H9 (cell line): Measurements from ENCODE around the gene HIPK2. TPM values are rescaled to one million over a fixed set of nuclear protein-coding genes. Genes with fewer than 3 reads are reported as not detected.
A peak's percentile ranks its signal among the peaks of the same experiment; 100 is the strongest.

Experiments
- DNase-seq: peaks from one replicate; pipeline ENCODE4 v3.0.0-alpha.2; 2017
- H2AFZ ChIP-seq: one replicate; pipeline ENCODE4 v1.6.1; 2013; ENCODE audit warnings: mild to moderate bottlenecking, low read length, control low read depth, moderate library complexity
- H2AK5ac ChIP-seq: 2 replicates; pipeline ENCODE4 v1.6.1; 2013; ENCODE audit warnings: low read length, control low read depth, mixed read lengths; ENCODE audit not compliant: insufficient read length
- H2BK120ac ChIP-seq: one replicate; pipeline ENCODE4 v1.6.1; 2013; ENCODE audit warnings: low read depth, mild to moderate bottlenecking, low read length, control low read depth, inconsistent platforms; ENCODE audit not compliant: poor library complexity, severe bottlenecking
- H2BK12ac ChIP-seq: 2 replicates; pipeline ENCODE4 v1.6.1; 2013; ENCODE audit warnings: low read length, control low read depth, mixed read lengths, low read depth; ENCODE audit not compliant: insufficient read length
- H2BK15ac ChIP-seq: 2 replicates; pipeline ENCODE4 v1.6.1; 2013; ENCODE audit warnings: low read depth, low read length, control low read depth
- H2BK20ac ChIP-seq: one replicate; pipeline ENCODE4 v1.6.1; 2013; ENCODE audit warnings: low read depth, mild to moderate bottlenecking, low read length, control low read depth, inconsistent platforms; ENCODE audit not compliant: poor library complexity, severe bottlenecking
- H2BK5ac ChIP-seq: 2 replicates; pipeline ENCODE4 v1.6.1; 2013; ENCODE audit warnings: low read length, control low read depth, mixed read lengths; ENCODE audit not compliant: insufficient read length
- H3K14ac ChIP-seq: 2 replicates; pipeline ENCODE4 v1.6.1; 2013; ENCODE audit warnings: low read length, control low read depth; ENCODE audit not compliant: insufficient read depth
- H3K18ac ChIP-seq: 2 replicates; pipeline ENCODE4 v1.6.1; 2013; ENCODE audit warnings: low read depth, mild to moderate bottlenecking, mixed read lengths, low read length, control low read depth; ENCODE audit not compliant: insufficient read length
- H3K23ac ChIP-seq: 2 replicates; pipeline ENCODE4 v1.6.1; 2013; ENCODE audit warnings: low read length, control low read depth, mixed read lengths, low read depth; ENCODE audit not compliant: insufficient read length
- H3K23me2 ChIP-seq: 2 replicates; pipeline ENCODE4 v1.6.1; 2013; ENCODE audit warnings: low read depth, mild to moderate bottlenecking, mixed read lengths, low read length, control low read depth; ENCODE audit not compliant: insufficient read length, poor library complexity, severe bottlenecking
- H3K27ac ChIP-seq: 2 replicates; pipeline ENCODE4 v1.5.1; 2013; ENCODE audit warnings: low read length, control low read depth, mixed read lengths, low read depth; ENCODE audit not compliant: insufficient read length
- H3K27me3 ChIP-seq: 2 replicates; pipeline ENCODE4 v1.6.1; 2013; ENCODE audit warnings: low read length, control low read depth, inconsistent platforms; ENCODE audit not compliant: insufficient read depth
- H3K4ac ChIP-seq: 2 replicates; pipeline ENCODE4 v1.6.1; 2013; ENCODE audit warnings: low read depth, mild to moderate bottlenecking, control low read depth, inconsistent platforms, low read length, moderate library complexity
- H3K4me1 ChIP-seq: 2 replicates; pipeline ENCODE4 v1.6.1; 2013; ENCODE audit warnings: low read length, control low read depth, inconsistent platforms; ENCODE audit not compliant: insufficient read depth
- H3K4me2 ChIP-seq: 2 replicates; pipeline ENCODE4 v1.6.1; 2013; ENCODE audit warnings: low read length, control low read depth, mixed read lengths; ENCODE audit not compliant: insufficient read length, insufficient read depth
- H3K56ac ChIP-seq: 2 replicates; pipeline ENCODE4 v1.6.1; 2013; ENCODE audit warnings: low read depth, mild to moderate bottlenecking, mixed read lengths, low read length, control low read depth; ENCODE audit not compliant: insufficient read length
- H3K79me1 ChIP-seq: 2 replicates; pipeline ENCODE4 v1.6.1; 2013; ENCODE audit warnings: low read depth, mild to moderate bottlenecking, moderate library complexity, low read length, control low read depth, inconsistent platforms; ENCODE audit not compliant: insufficient read depth, poor library complexity, severe bottlenecking
- H3K79me2 ChIP-seq: 2 replicates; pipeline ENCODE4 v1.6.1; 2013; ENCODE audit warnings: low read length, control low read depth, inconsistent platforms; ENCODE audit not compliant: insufficient read depth
- H3K9ac ChIP-seq: 2 replicates; pipeline ENCODE4 v1.6.1; 2013; ENCODE audit warnings: low read length, control low read depth, mixed read lengths; ENCODE audit not compliant: insufficient read length; ENCODE audit errors: extremely low read depth
- H3K9me3 ChIP-seq: one replicate; pipeline ENCODE4 v1.6.1; 2013; ENCODE audit warnings: low read depth, low read length, inconsistent platforms; ENCODE audit not compliant: control insufficient read depth
- H3T11ph ChIP-seq: one replicate; pipeline ENCODE4 v1.6.1; 2013; ENCODE audit warnings: mild to moderate bottlenecking, low read length, control low read depth, inconsistent platforms
- H4K20me1 ChIP-seq: one replicate; pipeline ENCODE4 v1.6.1; 2013; ENCODE audit not compliant: control insufficient read depth, insufficient read length, insufficient read depth
- H4K5ac ChIP-seq: 2 replicates; pipeline ENCODE4 v1.6.1; 2013; ENCODE audit warnings: low read depth, mild to moderate bottlenecking, mixed read lengths, low read length, control low read depth; ENCODE audit not compliant: insufficient read length
- H4K8ac ChIP-seq: replicated peaks from 2 replicates; pipeline ENCODE4 v1.6.1; 2013; ENCODE audit warnings: low read length, control low read depth, mixed read lengths, low read depth; ENCODE audit not compliant: insufficient read length
- H4K91ac ChIP-seq: 2 replicates; pipeline ENCODE4 v1.6.1; 2013; ENCODE audit warnings: low read depth, mild to moderate bottlenecking, moderate library complexity, mixed read lengths, low read length, control low read depth; ENCODE audit not compliant: insufficient read length
- H3K27ac Mint-ChIP-seq, 3 experiments: 2 replicates in 2 of 3; 3 replicates in 1 of 3; pipeline ENCODE4 v1.8.0; 2020 to 2021; ENCODE audit warnings: mixed read lengths in 3 of 3, mild to moderate bottlenecking in 1 of 3, moderate library complexity in 1 of 3
- H3K27me3 Mint-ChIP-seq: 2 replicates; pipeline ENCODE4 v1.8.0; 2021; ENCODE audit warnings: low read depth, mild to moderate bottlenecking, moderate library complexity, mixed read lengths
- H3K36me3 Mint-ChIP-seq, 3 experiments: 2 replicates in 2 of 3; 3 replicates in 1 of 3; pipeline ENCODE4 v1.8.0; 2020 to 2021; ENCODE audit warnings: low read depth in 3 of 3, mixed read lengths in 3 of 3; ENCODE audit not compliant: insufficient read depth in 1 of 3
- H3K4me1 Mint-ChIP-seq, 2 experiments: 2 replicates each; pipeline ENCODE4 v1.8.0; 2020; ENCODE audit warnings: mixed read lengths in 2 of 2
- H3K4me3 Mint-ChIP-seq, 2 experiments: 2 replicates in 1 of 2; 3 replicates in 1 of 2; pipeline ENCODE4 v1.8.0; 2020 to 2021; ENCODE audit warnings: mild to moderate bottlenecking in 2 of 2, mixed read lengths in 2 of 2, moderate library complexity in 1 of 2
- H3K9me3 Mint-ChIP-seq, 2 experiments: 2 replicates in 1 of 2; 3 replicates in 1 of 2; pipeline ENCODE4 v1.8.0; 2020; ENCODE audit warnings: mild to moderate bottlenecking in 2 of 2, mixed read lengths in 2 of 2, moderate library complexity in 1 of 2
- CTCF ChIP-seq: fragments of 200-600 bp; sonication (generic); conservative IDR thresholded peaks from 3 replicates; pipeline ENCODE4 v1.8.0; 2021; ENCODE audit warnings: antibody characterized with exemption, mild to moderate bottlenecking
- WGBS: extraction: QIAGEN DNeasy Blood & Tissue Kit; methylation state at CpG from one replicate; pipeline ENCODE4 v1.1.7; 2013; ENCODE audit warnings: missing lambda C conversion rate, low lambda C conversion rate, mixed read lengths; ENCODE audit not compliant: insufficient read length; ENCODE audit errors: extremely low coverage; 5-methylcytosine and 5-hydroxymethylcytosine counted together
- total RNA-seq: library from RNA; stranded (reverse); gene quantifications from 2 replicates; pipeline ENCODE4 v1.2.1, GENCODE V29; 2021

The HIPK2 gene
- total RNA-seq, 1 experiment from 2014 or later, result 21.9 TPM

GRCh38 chr7:139523199-139523941, 254.4 kb downstream of the HIPK2 start, which contains the start of gene CLEC2L:
TSS of gene CLEC2L (plus strand) at chr7:139523685. CDS start at chr7:139523928, 243 bp downstream.
- TF ChIP-seq CTCF, result no peak
- no peak within 1 kb of the TSS for H4K91ac ChIP-seq
- DNase-seq, result no peak
- H2BK12ac ChIP-seq, result no peak within 1 kb of the TSS
- peak within 1 kb of the TSS; percentile 62 to 85 for H3K4me3 Mint-ChIP-seq
- no peak within 1 kb of the TSS for H2AK5ac ChIP-seq
- no peaks in the 10 kb centered on the region for H3K79me2 ChIP-seq
- peaks cover 0 to 4% (median 2%) of the 10 kb centered on the region in 3 experiments; a peak in 4 of 7 replicates for H3K36me3 Mint-ChIP-seq
- H3K27me3 Mint-ChIP-seq, result peaks cover 63% of the 10 kb centered on the region
- H3T11ph ChIP-seq, result no peak within 1 kb of the TSS
- no peak within 1 kb of the TSS for H3K56ac ChIP-seq
- H2AFZ ChIP-seq, result no peak within 1 kb of the TSS
- no peak within 1 kb of the TSS for H4K8ac ChIP-seq
- peaks cover 3 to 4% of the 10 kb centered on the region in 2 experiments; a peak in 4 of 5 replicates for H3K9me3 Mint-ChIP-seq
- peaks cover 26% of the 10 kb centered on the region; the same call in 1 of the 2 replicates for H3K27me3 ChIP-seq
- no peak within 1 kb of the TSS; the same call in 1 of the 2 replicates for H3K14ac ChIP-seq
- no CpG with 5 or more reads among the region's 75 CpGs for WGBS
- H2BK20ac ChIP-seq, result no peak within 1 kb of the TSS
- peak within 1 kb of the TSS in 1 of 3 experiments; percentile 80; a peak in 1 of 7 replicates for H3K27ac Mint-ChIP-seq
- H3K27ac ChIP-seq, result no peak within 1 kb of the TSS
- no peaks in the 10 kb centered on the region for H3K9me3 ChIP-seq
- H3K79me1 ChIP-seq, result no peaks in the 10 kb centered on the region
- peak within 1 kb of the TSS; percentile 73 for H3K4me2 ChIP-seq
- H3K18ac ChIP-seq, result peak within 1 kb of the TSS; percentile 63
- H3K23ac ChIP-seq, result no peak within 1 kb of the TSS
- H3K4me1 Mint-ChIP-seq, result peaks cover 8 to 13% of the 10 kb centered on the region in 2 experiments
- no peaks in the 10 kb centered on the region; the same call in 1 of the 2 replicates for H3K4me1 ChIP-seq
- H3K23me2 ChIP-seq, result peaks cover 5% of the 10 kb centered on the region
- no peak within 1 kb of the TSS for H2BK5ac ChIP-seq
- no peak within 1 kb of the TSS for H3K4ac ChIP-seq
- H4K5ac ChIP-seq, result no peak within 1 kb of the TSS
- H4K20me1 ChIP-seq, result no peaks in the 10 kb centered on the region
- H2BK15ac ChIP-seq, result no peak within 1 kb of the TSS
- no peak within 1 kb of the TSS for H2BK120ac ChIP-seq
- no peak within 1 kb of the TSS for H3K9ac ChIP-seq
